Panc1 (cell line): ENCODE results near the gene PHF19. TPM values are rescaled to one million over a fixed set of nuclear protein-coding genes. Genes with fewer than 3 reads are reported as not detected.

Source experiments
- ATAC-seq: fragments of 200-7000 bp; cut with Tn5 transposase; 2 replicates; pipeline ENCODE4 v1.9.1; 2020; ENCODE audit warnings: mild to moderate bottlenecking, moderate library complexity
- BruUV-seq: library from RNA; stranded (reverse); fragments of 400-500 nt; replicated peaks from 2 replicates; lab custom pipeline; 2021; lab: Mats Ljungman, UMichigan
- CTCF ChIA-PET: fragments of 300-600 bp; sonication (Branson Sonifier 250); formaldehyde crosslinking; loops from one replicate; lab custom pipeline; 2022; ENCODE audit warnings: antibody characterized with exemption; lab: Charles Lee
- POLR2A ChIA-PET: fragments of 300-600 bp; sonication (Branson Sonifier 250); formaldehyde crosslinking; loops from one replicate; lab custom pipeline; 2022; ENCODE audit warnings: antibody characterized with exemption; lab: Charles Lee
- DNase-seq: peaks from one replicate; pipeline ENCODE4 v3.0.0-alpha.2; 2010; ENCODE audit warnings: low read depth, low spot score
- H3K27ac ChIP-seq: 2 replicates; pipeline ENCODE4 v1.5.1; 2011; ENCODE audit warnings: mild to moderate bottlenecking, low read length, inconsistent platforms
- H3K27me3 ChIP-seq: fragments of 200-500 bp; sonication (Bioruptor generic); 2 replicates; pipeline ENCODE4 v1.6.0; 2014; ENCODE audit warnings: low read length, inconsistent platforms; ENCODE audit not compliant: control insufficient read depth, insufficient read depth
- H3K36me3 ChIP-seq: fragments of 200-500 bp; sonication (Bioruptor generic); 2 replicates; pipeline ENCODE4 v1.5.1; 2014; ENCODE audit warnings: inconsistent platforms, mild to moderate bottlenecking, low read length, moderate library complexity; ENCODE audit not compliant: control insufficient read depth, insufficient read depth
- H3K4me1 ChIP-seq: 2 replicates; pipeline ENCODE4 v1.5.1; 2011; ENCODE audit warnings: inconsistent platforms, mild to moderate bottlenecking, low read length, moderate library complexity; ENCODE audit not compliant: control insufficient read depth, insufficient read depth
- H3K4me3 ChIP-seq, 2 experiments: 2 replicates each; pipeline ENCODE4 v1.5.1; 2011 to 2012; ENCODE audit warnings: low read depth in 2 of 2, low read length in 2 of 2, mild to moderate bottlenecking in 2 of 2, inconsistent platforms in 1 of 2, moderate library complexity in 1 of 2
- H3K9me3 ChIP-seq: fragments of 200-500 bp; sonication (Bioruptor generic); 2 replicates; pipeline ENCODE4 v1.5.1; 2014; ENCODE audit warnings: low read depth, mild to moderate bottlenecking, inconsistent platforms, low read length, moderate library complexity; ENCODE audit not compliant: control insufficient read depth, insufficient read depth
- POLR2AphosphoS5 ChIP-seq: IDR thresholded peaks from 2 replicates; pipeline ENCODE4 v1.6.1; 2012; ENCODE audit warnings: mild to moderate bottlenecking, low read depth, low read length, moderate library complexity
- SIN3A ChIP-seq: IDR thresholded peaks from 2 replicates; pipeline ENCODE4 v1.6.1; 2012; ENCODE audit warnings: low read depth, mild to moderate bottlenecking, low read length, moderate library complexity, borderline replicate concordance; ENCODE audit not compliant: insufficient read depth
- TCF7L2 ChIP-seq: IDR thresholded peaks from 2 replicates; pipeline ENCODE4 v1.6.1; 2011; ENCODE audit warnings: mild to moderate bottlenecking, low read depth, low read length, inconsistent platforms
- in situ Hi-C: cut with HindIII; loops from 2 replicates; pipeline ENCODE4 v1.10.0; 2016; ENCODE audit warnings: low sequenced_read_pairs, low pct_unique_long_range_greater_than_20kb
- intact Hi-C: fragments of 100-400 bp; cut with micrococcal nuclease; formaldehyde crosslinking; loops from one replicate; pipeline ENCODE4 v1.10.0; 2022; ENCODE audit not compliant: unreplicated experiment
- total RNA-seq: library from RNA; stranded (reverse); gene quantifications from one replicate; pipeline ENCODE4 v1.2.1, GENCODE V29; 2021; ENCODE audit not compliant: unreplicated experiment
- TF ChIP-seq, protein P1 (sequence below), 2 experiments: IDR thresholded peaks; 2 replicates each; pipeline ENCODE4 v1.6.1; 2011 to 2012; ENCODE audit warnings: low read depth in 2 of 2, control low read depth in 1 of 2, low read length in 1 of 2, mild to moderate bottlenecking in 1 of 2, moderate library complexity in 1 of 2; ENCODE audit not compliant: insufficient read depth in 1 of 2
- TF ChIP-seq, protein P2 (sequence below): fragments of 450-650 bp; IDR thresholded peaks from 2 replicates; pipeline ENCODE4 v1.5.1; 2017; ENCODE audit warnings: mild to moderate bottlenecking

The PHF19 gene
- total RNA-seq, 1 experiment from 2014 or later: 91.1 TPM

GRCh38 chr9:120892748-120893610 lies 16.0 kb upstream of the PHF19 start:
- no peaks in the 10 kb centered on the region for H3K27me3 ChIP-seq
- no peak overlapping the region for H3K27ac ChIP-seq
- DNase-seq (no peak), ATAC-seq (no peak)
- no TSS peak for BruUV-seq
- TF ChIP-seq POLR2AphosphoS5 (no peak), TCF7L2 (no peak), SIN3A (no peak)
- TF ChIP-seq, protein P1, sequence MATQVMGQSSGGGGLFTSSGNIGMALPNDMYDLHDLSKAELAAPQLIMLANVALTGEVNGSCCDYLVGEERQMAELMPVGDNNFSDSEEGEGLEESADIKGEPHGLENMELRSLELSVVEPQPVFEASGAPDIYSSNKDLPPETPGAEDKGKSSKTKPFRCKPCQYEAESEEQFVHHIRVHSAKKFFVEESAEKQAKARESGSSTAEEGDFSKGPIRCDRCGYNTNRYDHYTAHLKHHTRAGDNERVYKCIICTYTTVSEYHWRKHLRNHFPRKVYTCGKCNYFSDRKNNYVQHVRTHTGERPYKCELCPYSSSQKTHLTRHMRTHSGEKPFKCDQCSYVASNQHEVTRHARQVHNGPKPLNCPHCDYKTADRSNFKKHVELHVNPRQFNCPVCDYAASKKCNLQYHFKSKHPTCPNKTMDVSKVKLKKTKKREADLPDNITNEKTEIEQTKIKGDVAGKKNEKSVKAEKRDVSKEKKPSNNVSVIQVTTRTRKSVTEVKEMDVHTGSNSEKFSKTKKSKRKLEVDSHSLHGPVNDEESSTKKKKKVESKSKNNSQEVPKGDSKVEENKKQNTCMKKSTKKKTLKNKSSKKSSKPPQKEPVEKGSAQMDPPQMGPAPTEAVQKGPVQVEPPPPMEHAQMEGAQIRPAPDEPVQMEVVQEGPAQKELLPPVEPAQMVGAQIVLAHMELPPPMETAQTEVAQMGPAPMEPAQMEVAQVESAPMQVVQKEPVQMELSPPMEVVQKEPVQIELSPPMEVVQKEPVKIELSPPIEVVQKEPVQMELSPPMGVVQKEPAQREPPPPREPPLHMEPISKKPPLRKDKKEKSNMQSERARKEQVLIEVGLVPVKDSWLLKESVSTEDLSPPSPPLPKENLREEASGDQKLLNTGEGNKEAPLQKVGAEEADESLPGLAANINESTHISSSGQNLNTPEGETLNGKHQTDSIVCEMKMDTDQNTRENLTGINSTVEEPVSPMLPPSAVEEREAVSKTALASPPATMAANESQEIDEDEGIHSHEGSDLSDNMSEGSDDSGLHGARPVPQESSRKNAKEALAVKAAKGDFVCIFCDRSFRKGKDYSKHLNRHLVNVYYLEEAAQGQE (IDR thresholded peaks at IDR 0.05; ENCODE audit: insufficient read depth in 1 of 2, low read depth in 2 of 2, low read length in 1 of 2): no peak
- TF ChIP-seq, protein P2, sequence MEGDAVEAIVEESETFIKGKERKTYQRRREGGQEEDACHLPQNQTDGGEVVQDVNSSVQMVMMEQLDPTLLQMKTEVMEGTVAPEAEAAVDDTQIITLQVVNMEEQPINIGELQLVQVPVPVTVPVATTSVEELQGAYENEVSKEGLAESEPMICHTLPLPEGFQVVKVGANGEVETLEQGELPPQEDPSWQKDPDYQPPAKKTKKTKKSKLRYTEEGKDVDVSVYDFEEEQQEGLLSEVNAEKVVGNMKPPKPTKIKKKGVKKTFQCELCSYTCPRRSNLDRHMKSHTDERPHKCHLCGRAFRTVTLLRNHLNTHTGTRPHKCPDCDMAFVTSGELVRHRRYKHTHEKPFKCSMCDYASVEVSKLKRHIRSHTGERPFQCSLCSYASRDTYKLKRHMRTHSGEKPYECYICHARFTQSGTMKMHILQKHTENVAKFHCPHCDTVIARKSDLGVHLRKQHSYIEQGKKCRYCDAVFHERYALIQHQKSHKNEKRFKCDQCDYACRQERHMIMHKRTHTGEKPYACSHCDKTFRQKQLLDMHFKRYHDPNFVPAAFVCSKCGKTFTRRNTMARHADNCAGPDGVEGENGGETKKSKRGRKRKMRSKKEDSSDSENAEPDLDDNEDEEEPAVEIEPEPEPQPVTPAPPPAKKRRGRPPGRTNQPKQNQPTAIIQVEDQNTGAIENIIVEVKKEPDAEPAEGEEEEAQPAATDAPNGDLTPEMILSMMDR: no peak
- H3K9me3 ChIP-seq: no peaks in the 10 kb centered on the region
- intact Hi-C loops (no loop called here), in situ Hi-C loops (no loop called here)
- H3K4me3 ChIP-seq: no peak overlapping the region
- no peaks in the 10 kb centered on the region for H3K36me3 ChIP-seq
- CTCF ChIA-PET: no interaction called here
- POLR2A ChIA-PET: no interaction called here
- no peaks in the 10 kb centered on the region; the same call in 1 of the 2 replicates for H3K4me1 ChIP-seq

DNA sequence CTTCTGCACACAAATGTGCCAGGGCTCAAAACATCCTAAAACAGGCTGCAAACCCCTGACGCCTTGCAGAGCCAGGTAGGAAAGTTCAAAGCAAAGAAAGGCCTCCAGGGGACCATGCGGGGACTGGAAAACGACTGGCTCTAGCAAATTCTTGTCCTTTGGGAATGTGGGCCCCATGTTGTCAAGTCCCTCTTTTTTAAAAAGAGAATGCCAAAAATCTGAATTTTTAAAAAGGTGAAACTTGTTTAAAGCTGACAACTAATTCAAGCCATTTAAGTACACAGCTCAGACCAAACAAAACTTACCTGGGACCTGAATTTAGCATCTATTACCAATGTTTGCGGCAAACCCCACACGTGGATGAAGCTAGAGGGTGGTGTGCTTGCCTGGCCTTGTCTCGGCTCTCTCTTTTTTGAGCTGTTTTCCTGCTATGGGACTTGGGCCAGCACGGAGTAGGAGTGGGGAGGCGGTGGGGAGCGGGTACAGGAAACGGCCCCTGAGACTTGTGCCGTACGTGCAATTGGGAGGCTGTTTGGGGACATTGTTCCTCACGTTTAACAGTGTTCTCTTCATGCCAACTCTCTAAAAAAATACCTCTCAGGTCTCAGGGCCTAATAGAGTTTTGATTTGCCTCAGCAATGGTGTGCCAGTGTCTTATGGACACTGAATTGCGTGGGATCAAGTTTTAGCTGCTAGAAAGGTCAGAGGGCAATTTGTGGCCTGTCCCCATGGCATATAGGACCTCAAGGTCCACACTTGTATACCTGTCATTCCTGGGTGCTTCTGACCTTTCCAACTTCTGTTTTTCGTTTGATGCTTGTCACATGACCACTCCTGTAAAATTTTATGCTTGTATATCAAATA lies 15.1 kb upstream of the PHF19 start:
- Histone ChIP-seq H3K9me3 (no peaks in the 10 kb centered on the region), H3K4me1 (no peaks in the 10 kb centered on the region; the same call in 1 of the 2 replicates), H3K27me3 (no peaks in the 10 kb centered on the region), H3K36me3 (no peaks in the 10 kb centered on the region), H3K27ac (no peak overlapping the region), H3K4me3 (no peak overlapping the region)
- ChIA-PET POLR2A (no interaction called here), CTCF (no interaction called here)
- in situ Hi-C loops (no loop called here), intact Hi-C loops (no loop called here)
- BruUV-seq: no TSS peak
- ATAC-seq: no peak
- TF ChIP-seq TCF7L2: no peak
- TF ChIP-seq, protein P2: no peak
- TF ChIP-seq POLR2AphosphoS5: no peak
- TF ChIP-seq, protein P1 (IDR thresholded peaks at IDR 0.05; ENCODE audit: insufficient read depth in 1 of 2, low read depth in 2 of 2, low read length in 1 of 2): no peak
- TF ChIP-seq SIN3A: no peak
- no peak for DNase-seq
